Thyroid gland (tissue), 4 donors: ENCODE data around the gene C16orf89. TPM values are rescaled to one million over a fixed set of nuclear protein-coding genes. Genes with fewer than 3 reads are reported as not detected.

Source experiments
- DNase-seq, 2 donors: peaks; one replicate each; pipeline ENCODE4 v3.0.0-alpha.2; 2019
- H3K27ac ChIP-seq, 3 donors: fragments of 200-600 bp; sonication (generic); 1 replicate in 2 of 3; 2 replicates in 1 of 3; pipeline ENCODE4 v1.5.1; 2016 to 2019; ENCODE audit warnings: mild to moderate bottlenecking in 1 of 3, moderate library complexity in 1 of 3
- H3K27me3 ChIP-seq: fragments of 200-600 bp; sonication (generic); one replicate; pipeline ENCODE4 v1.5.1; 2019
- H3K36me3 ChIP-seq, 2 donors: fragments of 200-600 bp; sonication (generic); one replicate each; pipeline ENCODE4 v1.5.1; 2016 to 2019
- H3K4me1 ChIP-seq, 2 donors: fragments of 200-600 bp; sonication (generic); one replicate each; pipeline ENCODE4 v1.5.1; 2017 to 2019
- H3K4me3 ChIP-seq, 3 donors: fragments of 200-600 bp; sonication (generic); replicated peaks in 1 of 3; 1 replicate in 2 of 3; 2 replicates in 1 of 3; pipeline ENCODE4 v1.5.1; 2016; ENCODE audit warnings: mild to moderate bottlenecking in 1 of 3
- H3K9me3 ChIP-seq: fragments of 200-600 bp; sonication (generic); one replicate; pipeline ENCODE4 v1.5.1; 2017
- POLR2A ChIP-seq, 2 donors: fragments of 450-650 bp; IDR thresholded peaks; one replicate each; pipeline ENCODE4 v1.6.1; 2017; ENCODE audit warnings: antibody characterized with exemption in 2 of 2, mild to moderate bottlenecking in 2 of 2, moderate library complexity in 1 of 2
- WGBS, 2 donors: methylation state at CpG; one replicate each; pipeline ENCODE4 v1.1.5; 2017; 5-methylcytosine and 5-hydroxymethylcytosine counted together
- intact Hi-C: fragments of 100-400 bp; cut with DNase I; formaldehyde crosslinking; loops from one replicate; pipeline ENCODE4 v1.15.1; 2023
- total RNA-seq, 4 donors: library from RNA; depleted of rRNA; stranded (reverse); fragments of >200 nt; gene quantifications; one replicate each; pipeline ENCODE4 v1.2.3, GENCODE V29; 2016
- TF ChIP-seq, protein P1 (sequence below), 6 experiments: fragments of 200-600 bp in 3 of 6; fragments of 450-650 bp in 3 of 6; sonication (generic) in 3 of 6; IDR thresholded peaks; one replicate each; pipeline ENCODE4 v1.5.1; 2016 to 2019; ENCODE audit warnings: antibody characterized with exemption in 6 of 6, mild to moderate bottlenecking in 2 of 6, inconsistent platforms in 1 of 6, moderate library complexity in 1 of 6

Gene C16orf89
- total RNA-seq, 4 donors from 2014 or later: 172 to 385 (median 287) TPM

DNA sequence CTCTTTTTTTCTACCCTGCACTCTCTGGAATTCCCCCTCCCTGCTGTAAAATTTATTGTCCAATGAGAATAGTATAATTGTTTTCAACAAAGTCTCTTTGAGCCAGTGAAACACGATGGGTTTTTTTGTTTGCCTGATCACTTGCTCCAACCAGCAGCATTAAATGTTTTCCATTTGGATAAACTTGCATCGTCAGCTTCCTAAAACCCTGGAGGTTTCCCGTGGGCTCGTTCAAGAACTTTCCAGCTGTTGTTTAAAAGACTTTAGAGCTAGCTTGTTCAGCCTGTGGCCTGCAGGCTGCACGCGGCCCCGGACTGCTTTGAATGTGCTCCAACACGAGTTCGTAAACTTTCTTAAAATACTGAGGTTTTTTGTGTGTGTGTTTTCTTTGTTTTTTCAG lies 47.0 kb downstream of the C16orf89 start:
- H3K4me1 ChIP-seq: no peaks in the 10 kb centered on the region
- H3K27me3 ChIP-seq: no peaks in the 10 kb centered on the region
- H3K36me3 ChIP-seq: no peaks in the 10 kb centered on the region
- no peak overlapping the region for H3K27ac ChIP-seq
- H3K4me3 ChIP-seq: no peak overlapping the region
- WGBS, 2 donors: 37 to 40% methylated on average over 9 of the region's 9 CpGs
- H3K9me3 ChIP-seq: no peaks in the 10 kb centered on the region
- TF ChIP-seq, protein P1, sequence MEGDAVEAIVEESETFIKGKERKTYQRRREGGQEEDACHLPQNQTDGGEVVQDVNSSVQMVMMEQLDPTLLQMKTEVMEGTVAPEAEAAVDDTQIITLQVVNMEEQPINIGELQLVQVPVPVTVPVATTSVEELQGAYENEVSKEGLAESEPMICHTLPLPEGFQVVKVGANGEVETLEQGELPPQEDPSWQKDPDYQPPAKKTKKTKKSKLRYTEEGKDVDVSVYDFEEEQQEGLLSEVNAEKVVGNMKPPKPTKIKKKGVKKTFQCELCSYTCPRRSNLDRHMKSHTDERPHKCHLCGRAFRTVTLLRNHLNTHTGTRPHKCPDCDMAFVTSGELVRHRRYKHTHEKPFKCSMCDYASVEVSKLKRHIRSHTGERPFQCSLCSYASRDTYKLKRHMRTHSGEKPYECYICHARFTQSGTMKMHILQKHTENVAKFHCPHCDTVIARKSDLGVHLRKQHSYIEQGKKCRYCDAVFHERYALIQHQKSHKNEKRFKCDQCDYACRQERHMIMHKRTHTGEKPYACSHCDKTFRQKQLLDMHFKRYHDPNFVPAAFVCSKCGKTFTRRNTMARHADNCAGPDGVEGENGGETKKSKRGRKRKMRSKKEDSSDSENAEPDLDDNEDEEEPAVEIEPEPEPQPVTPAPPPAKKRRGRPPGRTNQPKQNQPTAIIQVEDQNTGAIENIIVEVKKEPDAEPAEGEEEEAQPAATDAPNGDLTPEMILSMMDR (IDR thresholded peaks at IDR 0.05): no peak
- no peak for TF ChIP-seq POLR2A (IDR thresholded peaks at IDR 0.05)
- intact Hi-C loops: no loop called here
- no peak for DNase-seq

- no peaks in the 10 kb centered on the region for H3K9me3 ChIP-seq
- intact Hi-C loops: no loop called here
- no peaks in the 10 kb centered on the region for H3K36me3 ChIP-seq
- no peak for TF ChIP-seq POLR2A (IDR thresholded peaks at IDR 0.05)
- TF ChIP-seq, protein P1 (IDR thresholded peaks at IDR 0.05): no peak
- no peaks in the 10 kb centered on the region for H3K4me1 ChIP-seq
- WGBS, 2 donors: 76 to 83% methylated on average over 5 of the region's 5 CpGs
- H3K27me3 ChIP-seq: no peaks in the 10 kb centered on the region
- DNase-seq: no peak
- no peak overlapping the region for H3K4me3 ChIP-seq
- no peak overlapping the region for H3K27ac ChIP-seq
Measured at GRCh38 chr16:5017678-5017969, 48.1 kb downstream of the C16orf89 start.

- Histone ChIP-seq H3K36me3 (no peaks in the 10 kb centered on the region), H3K9me3 (no peaks in the 10 kb centered on the region), H3K27ac (no peak overlapping the region), H3K4me1 (no peaks in the 10 kb centered on the region), H3K4me3 (no peak overlapping the region), H3K27me3 (no peaks in the 10 kb centered on the region)
- DNase-seq: no peak
- 66 to 71% methylated on average over 6 of the region's 6 CpGs for WGBS, 2 donors
- intact Hi-C loops: no loop called here
- TF ChIP-seq POLR2A (IDR thresholded peaks at IDR 0.05): no peak
- TF ChIP-seq, protein P1 (IDR thresholded peaks at IDR 0.05): no peak
Measured at GRCh38 chr16:5016967-5017677, 48.6 kb downstream of the C16orf89 start.

GRCh38 chr16:5015887-5016286 lies 49.9 kb downstream of the C16orf89 start:
- H3K4me1 ChIP-seq: no peaks in the 10 kb centered on the region
- no peaks in the 10 kb centered on the region for H3K27me3 ChIP-seq
- WGBS, 2 donors: 84 to 86% methylated on average over 4 of the region's 4 CpGs
- TF ChIP-seq, protein P1 (IDR thresholded peaks at IDR 0.05): no peak
- no peak for TF ChIP-seq POLR2A (IDR thresholded peaks at IDR 0.05)
- no peak for DNase-seq
- no peak overlapping the region for H3K4me3 ChIP-seq
- intact Hi-C loops: no loop called here
- no peaks in the 10 kb centered on the region for H3K9me3 ChIP-seq
- H3K27ac ChIP-seq: no peak overlapping the region
- H3K36me3 ChIP-seq: no peaks in the 10 kb centered on the region

DNA sequence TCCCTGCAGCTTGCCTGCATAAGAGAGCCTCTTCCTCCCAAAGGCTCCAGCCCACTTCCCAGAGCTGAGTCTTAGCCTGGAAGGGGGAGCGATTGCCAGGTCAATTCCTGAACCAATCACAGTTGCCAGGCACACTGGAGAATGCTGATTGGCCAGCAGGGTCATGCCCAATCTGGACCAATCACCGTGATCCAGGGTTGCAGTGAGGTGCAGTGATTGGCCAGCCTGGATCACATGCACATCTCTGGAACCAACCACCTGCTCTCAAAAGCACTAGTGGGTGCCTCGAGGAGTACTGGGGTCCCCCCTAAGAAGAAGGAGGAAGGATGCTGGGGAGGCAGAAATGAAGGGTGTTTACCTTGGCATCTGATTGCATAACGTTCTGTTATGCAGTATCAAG lies 50.4 kb downstream of the C16orf89 start:
- intact Hi-C loops: no loop called here
- TF ChIP-seq POLR2A (IDR thresholded peaks at IDR 0.05): no peak
- TF ChIP-seq, protein P1 (IDR thresholded peaks at IDR 0.05): no peak
- H3K9me3 ChIP-seq: no peaks in the 10 kb centered on the region
- DNase-seq: no peak
- H3K4me3 ChIP-seq: no peak overlapping the region
- no peaks in the 10 kb centered on the region for H3K27me3 ChIP-seq
- no peaks in the 10 kb centered on the region for H3K36me3 ChIP-seq
- H3K4me1 ChIP-seq: no peaks in the 10 kb centered on the region
- 41 to 77% methylated on average over 4 of the region's 4 CpGs for WGBS, 2 donors
- H3K27ac ChIP-seq: no peak overlapping the region
